SU-DHL-6 (cell line): ENCODE results near the gene MED14.

Source experiments
- H2AFZ ChIP-seq: fragments of 200-600 bp; sonication (generic); 2 replicates; pipeline ENCODE4 v1.6.1; 2014; ENCODE audit warnings: low read depth, mild to moderate bottlenecking, moderate library complexity, mixed read lengths, antibody characterized with exemption, low read length; ENCODE audit not compliant: severe bottlenecking
- H3F3A ChIP-seq: fragments of 200-600 bp; shearing (Covaris generic); 2 replicates; pipeline ENCODE4 v1.6.0; 2016; ENCODE audit warnings: antibody characterized with exemption, mild to moderate bottlenecking; ENCODE audit not compliant: insufficient read depth
- H3K27ac ChIP-seq: fragments of 200-600 bp; sonication (generic); 2 replicates; pipeline ENCODE4 v1.5.1; 2016; ENCODE audit warnings: low read depth, mild to moderate bottlenecking, low read length, moderate library complexity, mixed read lengths
- H3K27me3 ChIP-seq: fragments of 200-600 bp; sonication (generic), shearing (Covaris generic); 2 replicates; pipeline ENCODE4 v1.6.0; 2014; ENCODE audit warnings: mild to moderate bottlenecking, low read length
- H3K36me3 ChIP-seq: fragments of 200-600 bp; sonication (generic); 2 replicates; pipeline ENCODE4 v1.6.1; 2014; ENCODE audit warnings: mild to moderate bottlenecking, low read length, mixed read lengths
- H3K4me2 ChIP-seq: fragments of 300-600, 200-600 bp; shearing (Covaris generic), sonication (generic); 2 replicates; pipeline ENCODE4 v1.6.0; 2014; ENCODE audit warnings: low read length, low read depth, mild to moderate bottlenecking; ENCODE audit not compliant: poor library complexity, severe bottlenecking
- H3K4me3 ChIP-seq: fragments of 200-600 bp; sonication (generic); 2 replicates; pipeline ENCODE4 v1.5.1; 2014; ENCODE audit warnings: antibody characterized with exemption, low read length, mild to moderate bottlenecking, mixed read lengths; ENCODE audit not compliant: insufficient read depth, poor library complexity, severe bottlenecking
- H3K79me2 ChIP-seq: fragments of 200-600 bp; sonication (generic); 2 replicates; pipeline ENCODE4 v1.6.1; 2014; ENCODE audit warnings: mild to moderate bottlenecking, low read length, moderate library complexity; ENCODE audit not compliant: insufficient read depth
- H3K9ac ChIP-seq: fragments of 200-600 bp; sonication (generic); 2 replicates; pipeline ENCODE4 v1.7.0; 2014; ENCODE audit warnings: mild to moderate bottlenecking, low read length
- H3K9me2 ChIP-seq: fragments of 200-600 bp; sonication (generic); replicated peaks from 2 replicates; pipeline ENCODE4 v1.6.1; 2014; ENCODE audit warnings: low read length; ENCODE audit not compliant: insufficient read depth
- H3K9me3 ChIP-seq: fragments of 200-600 bp; sonication (generic); 2 replicates; pipeline ENCODE4 v1.6.1; 2014; ENCODE audit warnings: low read length, mixed read lengths; ENCODE audit not compliant: insufficient read depth
- H4K20me1 ChIP-seq: fragments of 200-600 bp; sonication (generic); 2 replicates; pipeline ENCODE4 v1.6.1; 2014; ENCODE audit warnings: low read depth, mild to moderate bottlenecking, antibody characterized with exemption, low read length, moderate library complexity, mixed read lengths
- CTCF ChIP-seq: fragments of 200-600 bp; sonication (generic); IDR thresholded peaks from one replicate; pipeline ENCODE4 v1.5.1; 2017; ENCODE audit warnings: antibody characterized with exemption, mild to moderate bottlenecking, low read length, moderate library complexity; ENCODE audit not compliant: insufficient read depth, poor library complexity, severe bottlenecking
- EZH2phosphoT487 ChIP-seq: fragments of 200-600 bp; sonication (generic), shearing (Covaris generic); conservative IDR thresholded peaks from 2 replicates; pipeline ENCODE4 v1.6.1; 2018; ENCODE audit warnings: mild to moderate bottlenecking, antibody characterized with exemption, low read length, moderate library complexity, mixed read lengths

MED14 gene

GRCh38 chrX:40685362-40685918 is 49.9 kb downstream of the MED14 start:
- no peaks in the 10 kb centered on the region for H3K9me2 ChIP-seq
- H3K4me2 ChIP-seq, result no peak overlapping the region

GRCh38 chrX:40684092-40684491 is 51.2 kb downstream of the MED14 start:
- Histone ChIP-seq H3K36me3 (peaks cover 7% of the 10 kb centered on the region; the same call in 1 of the 2 replicates), H3K9ac (no peak overlapping the region), H3K4me3 (no peak overlapping the region), H3F3A (no peaks in the 10 kb centered on the region), H3K79me2 (no peaks in the 10 kb centered on the region), H3K9me3 (no peaks in the 10 kb centered on the region), H3K27me3 (no peaks in the 10 kb centered on the region), H4K20me1 (no peaks in the 10 kb centered on the region), H2AFZ (no peak overlapping the region), H3K4me2 (no peak overlapping the region), H3K9me2 (no peaks in the 10 kb centered on the region), H3K27ac (no peak overlapping the region)
- TF ChIP-seq EZH2phosphoT487, result no peak
- no peak for TF ChIP-seq CTCF

More at GRCh38 chrX:40685362-40685918, 49.9 kb downstream of the MED14 start:
- no peaks in the 10 kb centered on the region for H3K9me3 ChIP-seq
- peaks cover 7% of the 10 kb centered on the region; the same call in 1 of the 2 replicates for H3K36me3 ChIP-seq
- no peak overlapping the region for H3K27ac ChIP-seq
- H4K20me1 ChIP-seq, result no peaks in the 10 kb centered on the region
- TF ChIP-seq CTCF, result no peak
- no peak for TF ChIP-seq EZH2phosphoT487
- H3K27me3 ChIP-seq, result no peaks in the 10 kb centered on the region
- H3K79me2 ChIP-seq, result no peaks in the 10 kb centered on the region
- H3K9ac ChIP-seq, result no peak overlapping the region
- H3K4me3 ChIP-seq, result no peak overlapping the region
- no peaks in the 10 kb centered on the region for H3F3A ChIP-seq
- no peak overlapping the region for H2AFZ ChIP-seq

- Histone ChIP-seq H4K20me1 (no peaks in the 10 kb centered on the region), H3K27me3 (no peaks in the 10 kb centered on the region), H3K36me3 (peaks cover 3% of the 10 kb centered on the region; the same call in 1 of the 2 replicates), H3K27ac (no peak overlapping the region), H3K4me2 (no peak overlapping the region), H2AFZ (no peak overlapping the region), H3K4me3 (no peak overlapping the region), H3K9me3 (no peaks in the 10 kb centered on the region), H3K79me2 (no peaks in the 10 kb centered on the region), H3K9me2 (no peaks in the 10 kb centered on the region), H3F3A (no peaks in the 10 kb centered on the region), H3K9ac (no peak overlapping the region)
- TF ChIP-seq EZH2phosphoT487 (no peak), CTCF (no peak)
Measured at GRCh38 chrX:40683245-40683644, 52.1 kb downstream of the MED14 start.
